ENCODE measurements around the gene ANAPC15.

ANAPC15 gene

GRCh38 chr11:72081821-72082453, 30.6 kb downstream of the ANAPC15 start:
- peak overlapping the region; percentile 99 for H3K27ac Mint-ChIP-seq
- no peaks in the 10 kb centered on the region for H3K27me3 Mint-ChIP-seq (ENCODE audit: low read depth, poor library complexity)
- peaks cover 42% of the 10 kb centered on the region for H3K4me1 Mint-ChIP-seq
- no peak for DNase-seq
- peak overlapping the region; percentile 96 for H3K4me3 Mint-ChIP-seq
- H3K36me3 Mint-ChIP-seq (ENCODE audit: low read depth) = peaks cover 9% of the 10 kb centered on the region
- no peak for TF ChIP-seq CTCF (IDR thresholded peaks at IDR 0.05)
- no peaks in the 10 kb centered on the region for H3K9me3 Mint-ChIP-seq

GRCh38 chr11:72081184-72081644, 31.3 kb downstream of the ANAPC15 start:
- H3K4me3 Mint-ChIP-seq = peak overlapping the region; percentile 96

GRCh38 chr11:72080326-72081183, 31.9 kb downstream of the ANAPC15 start, which contains the start of the genes LRRC51 and NUMA1:
Gene LRRC51, plus strand, starts transcription at chr11:72080850. Its CDS starts 8,234 bp downstream, at chr11:72089084.
Gene NUMA1, minus strand, starts transcription at chr11:72080542. Its CDS starts 44,599 bp downstream, at chr11:72035943.
- peak within 1 kb of the TSS; percentile 99 for H3K27ac Mint-ChIP-seq
- no peaks in the 10 kb centered on the region for H3K27me3 Mint-ChIP-seq (ENCODE audit: low read depth, poor library complexity)
- no peaks in the 10 kb centered on the region for H3K9me3 Mint-ChIP-seq
- peaks cover 17% of the 10 kb centered on the region for H3K36me3 Mint-ChIP-seq (ENCODE audit: low read depth)
- H3K4me3 Mint-ChIP-seq = peak within 1 kb of the TSS; percentile 96
- no peak for TF ChIP-seq CTCF (IDR thresholded peaks at IDR 0.05)
- DNase-seq = peak; percentile 98
- peaks cover 40% of the 10 kb centered on the region for H3K4me1 Mint-ChIP-seq

More at GRCh38 chr11:72081184-72081644, 31.3 kb downstream of the ANAPC15 start:
- no peaks in the 10 kb centered on the region for H3K9me3 Mint-ChIP-seq
- H3K27me3 Mint-ChIP-seq (ENCODE audit: low read depth, poor library complexity) = no peaks in the 10 kb centered on the region
- peak overlapping the region; percentile 99 for H3K27ac Mint-ChIP-seq
- peaks cover 16% of the 10 kb centered on the region for H3K36me3 Mint-ChIP-seq (ENCODE audit: low read depth)
- peaks cover 44% of the 10 kb centered on the region for H3K4me1 Mint-ChIP-seq
- no peak for DNase-seq
- TF ChIP-seq CTCF (IDR thresholded peaks at IDR 0.05) = no peak

- no peak for DNase-seq
- Mint-ChIP-seq H3K27ac (peak overlapping the region; percentile 99), H3K27me3 (ENCODE audit: low read depth, poor library complexity) (peaks cover 4% of the 10 kb centered on the region), H3K4me1 (peaks cover 39% of the 10 kb centered on the region), H3K36me3 (ENCODE audit: low read depth) (peaks cover 20% of the 10 kb centered on the region), H3K4me3 (peak overlapping the region; percentile 96), H3K9me3 (no peaks in the 10 kb centered on the region)
- TF ChIP-seq CTCF (IDR thresholded peaks at IDR 0.05) = no peak
Observed at GRCh38 chr11:72079819-72080325, 32.6 kb downstream of the ANAPC15 start.

GRCh38 chr11:72078477-72078876, 34.0 kb downstream of the ANAPC15 start:
- Mint-ChIP-seq H3K27ac (peak overlapping the region; percentile 60), H3K4me3 (peak overlapping the region; percentile 96), H3K4me1 (peaks cover 43% of the 10 kb centered on the region)

More at GRCh38 chr11:72078477-72078876, 34.0 kb downstream of the ANAPC15 start:
- no peak for DNase-seq
- Mint-ChIP-seq H3K9me3 (no peaks in the 10 kb centered on the region), H3K27me3 (ENCODE audit: low read depth, poor library complexity) (peaks cover 4% of the 10 kb centered on the region), H3K36me3 (ENCODE audit: low read depth) (peaks cover 24% of the 10 kb centered on the region)
- TF ChIP-seq CTCF (IDR thresholded peaks at IDR 0.05) = no peak

Data from nephron progenitor cell (in vitro differentiated cells).